ENCODE results near the gene IFNA17. TPM values are rescaled to one million over a fixed set of nuclear protein-coding genes. Genes with fewer than 3 reads are reported as not detected.
A peak's percentile ranks its signal among the peaks of the same experiment; 100 is the strongest.
"Not testable (repeated sequence)": the region's sequence is repeated elsewhere in the genome, so short reads cannot be mapped to it uniquely, and the experiment has no call there.

IFNA17 gene
- total and polyA plus RNA-seq, 2 experiments from 2014 or later: not detected

GRCh38 chr9:21244836-21245235, 16.8 kb upstream of the IFNA17 start:
- no peak overlapping the region for H3K27ac ChIP-seq
- H3K36me3 ChIP-seq: no peaks in the 10 kb centered on the region
- no peaks in the 10 kb centered on the region for H3K9me3 ChIP-seq (ENCODE audit: low read depth)
- H3K4me1 ChIP-seq (ENCODE audit: low read depth): no peaks in the 10 kb centered on the region
- no peak for TF ChIP-seq CTCF (IDR thresholded peaks at IDR 0.05; ENCODE audit: low read depth, low read length)
- H3K4me3 ChIP-seq: no peak overlapping the region
- peaks cover 8% of the 10 kb centered on the region for H3K27me3 ChIP-seq
- no peak for DNase-seq (ENCODE audit: low read depth in 1 of 2, low spot score in 1 of 2)

GRCh38 chr9:21239911-21240310, 11.9 kb upstream of the IFNA17 start, which contains the start of gene IFNA14:
Gene IFNA14, minus strand, starts transcription at chr9:21240005. Its CDS starts 70 bp downstream, at chr9:21239935.
- Histone ChIP-seq H3K27ac (no peak within 1 kb of the TSS), H3K4me3 (no peak within 1 kb of the TSS), H3K9me3 (ENCODE audit: low read depth) (no peaks in the 10 kb centered on the region), H3K4me1 (ENCODE audit: low read depth) (no peaks in the 10 kb centered on the region), H3K36me3 (no peaks in the 10 kb centered on the region), H3K27me3 (peaks cover 22% of the 10 kb centered on the region)
- no peak for DNase-seq (ENCODE audit: low read depth in 1 of 2, low spot score in 1 of 2)
- no peak for TF ChIP-seq CTCF (IDR thresholded peaks at IDR 0.05; ENCODE audit: low read depth, low read length)

GRCh38 chr9:21236360-21236714, 8.3 kb upstream of the IFNA17 start:
- not testable (repeated sequence) for H3K9me3 ChIP-seq (ENCODE audit: low read depth); H3K36me3 ChIP-seq; H3K4me1 ChIP-seq (ENCODE audit: low read depth); DNase-seq (ENCODE audit: low read depth in 1 of 2, low spot score in 1 of 2); H3K27ac ChIP-seq; H3K4me3 ChIP-seq
- H3K27me3 ChIP-seq: peaks cover 22% of the 10 kb centered on the region

GRCh38 chr9:21235468-21236359, 7.7 kb upstream of the IFNA17 start:
- DNase-seq (ENCODE audit: low read depth in 1 of 2, low spot score in 1 of 2): peak; percentile 44 to 68
- not testable (repeated sequence) for H3K4me3 ChIP-seq
- peaks cover 16% of the 10 kb centered on the region for H3K27me3 ChIP-seq

GRCh38 chr9:21234153-21234687, 6.2 kb upstream of the IFNA17 start:
- no peak for DNase-seq (ENCODE audit: low read depth in 1 of 2, low spot score in 1 of 2)
- no peak overlapping the region for H3K4me3 ChIP-seq
- H3K27ac ChIP-seq: no peak overlapping the region
- no peaks in the 10 kb centered on the region for H3K9me3 ChIP-seq (ENCODE audit: low read depth)
- no peaks in the 10 kb centered on the region for H3K4me1 ChIP-seq (ENCODE audit: low read depth)
- TF ChIP-seq CTCF (IDR thresholded peaks at IDR 0.05; ENCODE audit: low read depth, low read length): no peak
- no peaks in the 10 kb centered on the region for H3K36me3 ChIP-seq
- peaks cover 10% of the 10 kb centered on the region for H3K27me3 ChIP-seq

More at GRCh38 chr9:21235468-21236359, 7.7 kb upstream of the IFNA17 start:
- TF ChIP-seq CTCF (IDR thresholded peaks at IDR 0.05; ENCODE audit: low read depth, low read length): peak; percentile 61
- H3K27ac ChIP-seq; H3K4me1 ChIP-seq (ENCODE audit: low read depth); H3K9me3 ChIP-seq (ENCODE audit: low read depth); H3K36me3 ChIP-seq: not testable (repeated sequence)

- DNase-seq (ENCODE audit: low read depth in 1 of 2, low spot score in 1 of 2): no peak
- no peaks in the 10 kb centered on the region for H3K9me3 ChIP-seq (ENCODE audit: low read depth)
- peaks cover 9% of the 10 kb centered on the region for H3K27me3 ChIP-seq
- H3K27ac ChIP-seq: no peak overlapping the region
- no peak overlapping the region for H3K4me3 ChIP-seq
- no peaks in the 10 kb centered on the region for H3K36me3 ChIP-seq
- no peaks in the 10 kb centered on the region for H3K4me1 ChIP-seq (ENCODE audit: low read depth)
- TF ChIP-seq CTCF (IDR thresholded peaks at IDR 0.05; ENCODE audit: low read depth, low read length): no peak
These were observed 5.2 kb upstream of the IFNA17 start for GRCh38 chr9:21233258-21233657.

- not testable (repeated sequence) for DNase-seq (ENCODE audit: low read depth in 1 of 2, low spot score in 1 of 2); H3K27ac ChIP-seq; H3K27me3 ChIP-seq; H3K4me3 ChIP-seq; H3K9me3 ChIP-seq (ENCODE audit: low read depth); H3K4me1 ChIP-seq (ENCODE audit: low read depth); H3K36me3 ChIP-seq
These were observed 10.8 kb downstream of the IFNA17 start, which contains the start of gene IFNA16 for GRCh38 chr9:21217211-21217610. Gene IFNA16, minus strand, starts transcription at chr9:21217311. Its CDS starts 6 bp downstream, at chr9:21217305.

All from cardiac muscle cell (in vitro differentiated cells and primary cell).